Measurements from ENCODE around the gene ARFGEF2. TPM values are rescaled to one million over a fixed set of nuclear protein-coding genes. Genes with fewer than 3 reads are reported as not detected.

ARFGEF2 gene
- total RNA-seq, 4 donors from 2014 or later: 27.6 to 33.5 (median 30.1) TPM

GRCh38 chr20:48892049-48892470, 29.5 kb upstream of the ARFGEF2 start:
- no peaks in the 10 kb centered on the region for H3K36me3 ChIP-seq
- TF ChIP-seq POLR2A (IDR thresholded peaks at IDR 0.05): no peak
- no peak for TF ChIP-seq EP300 (IDR thresholded peaks at IDR 0.05)
- TF ChIP-seq CTCF (IDR thresholded peaks at IDR 0.05): no peak
- no peak overlapping the region for H3K27ac ChIP-seq
- H3K4me3 ChIP-seq: no peak overlapping the region
- no peak for DNase-seq (ENCODE audit: low spot score in 2 of 2)
- peaks cover 0 to 3% of the 10 kb centered on the region in 2 donors for H3K27me3 ChIP-seq
- H3K4me1 ChIP-seq: no peaks in the 10 kb centered on the region
- WGBS, 2 donors: 67 to 75% methylated on average over 3 of the region's 3 CpGs
- peaks cover 0 to 13% (median 0%) of the 10 kb centered on the region in 4 donors for H3K9me3 ChIP-seq

GRCh38 chr20:48892891-48893290, 28.6 kb upstream of the ARFGEF2 start:
- Histone ChIP-seq H3K9me3 (peaks cover 0 to 13% (median 0%) of the 10 kb centered on the region in 4 donors), H3K27me3 (peaks cover 0 to 3% of the 10 kb centered on the region in 2 donors), H3K27ac (no peak overlapping the region), H3K4me1 (peaks cover 0 to 3% (median 0%) of the 10 kb centered on the region in 4 donors), H3K36me3 (no peaks in the 10 kb centered on the region), H3K4me3 (no peak overlapping the region)
- no peak for DNase-seq (ENCODE audit: low spot score in 2 of 2)
- TF ChIP-seq POLR2A (IDR thresholded peaks at IDR 0.05): no peak
- TF ChIP-seq EP300 (IDR thresholded peaks at IDR 0.05): no peak
- TF ChIP-seq CTCF (IDR thresholded peaks at IDR 0.05): no peak
- WGBS, 2 donors: 58 to 64% methylated on average over 2 of the region's 2 CpGs

- Histone ChIP-seq H3K27ac (no peak overlapping the region), H3K36me3 (no peaks in the 10 kb centered on the region), H3K27me3 (peaks cover 0 to 3% of the 10 kb centered on the region in 2 donors), H3K9me3 (peaks cover 0 to 13% (median 0%) of the 10 kb centered on the region in 4 donors), H3K4me1 (peaks cover 0 to 4% (median 0%) of the 10 kb centered on the region in 4 donors), H3K4me3 (no peak overlapping the region)
- TF ChIP-seq CTCF (IDR thresholded peaks at IDR 0.05) (no peak), EP300 (IDR thresholded peaks at IDR 0.05) (no peak), POLR2A (IDR thresholded peaks at IDR 0.05) (no peak)
- no peak for DNase-seq (ENCODE audit: low spot score in 2 of 2)
Observed at GRCh38 chr20:48893374-48893773, 28.1 kb upstream of the ARFGEF2 start.

- H3K36me3 ChIP-seq: no peaks in the 10 kb centered on the region
- peaks cover 0 to 3% of the 10 kb centered on the region in 2 donors for H3K27me3 ChIP-seq
- WGBS, 2 donors: 71 to 73% methylated on average over 4 of the region's 4 CpGs
- H3K9me3 ChIP-seq: peaks cover 0 to 13% (median 0%) of the 10 kb centered on the region in 4 donors
- peaks cover 0 to 4% (median 0%) of the 10 kb centered on the region in 4 donors for H3K4me1 ChIP-seq
- DNase-seq (ENCODE audit: low spot score in 2 of 2): no peak
- H3K4me3 ChIP-seq: no peak overlapping the region
- TF ChIP-seq CTCF (IDR thresholded peaks at IDR 0.05) (no peak), EP300 (IDR thresholded peaks at IDR 0.05) (no peak), POLR2A (IDR thresholded peaks at IDR 0.05) (no peak)
- no peak overlapping the region for H3K27ac ChIP-seq
Observed at GRCh38 chr20:48897305-48898010, 24.1 kb upstream of the ARFGEF2 start.

GRCh38 chr20:48898210-48898609, 23.3 kb upstream of the ARFGEF2 start:
- H3K27me3 ChIP-seq: peaks cover 0 to 3% of the 10 kb centered on the region in 2 donors
- H3K36me3 ChIP-seq: no peaks in the 10 kb centered on the region
- DNase-seq (ENCODE audit: low spot score in 2 of 2): no peak
- TF ChIP-seq EP300 (IDR thresholded peaks at IDR 0.05) (no peak), POLR2A (IDR thresholded peaks at IDR 0.05) (no peak), CTCF (IDR thresholded peaks at IDR 0.05) (no peak)
- H3K4me1 ChIP-seq: peaks cover 0 to 4% (median 0%) of the 10 kb centered on the region in 4 donors
- H3K27ac ChIP-seq: no peak overlapping the region
- 82 to 89% methylated on average over 10 of the region's 10 CpGs for WGBS, 2 donors
- H3K9me3 ChIP-seq: peaks cover 0 to 7% (median 0%) of the 10 kb centered on the region in 4 donors
- H3K4me3 ChIP-seq: no peak overlapping the region
